ENCODE data around the gene ERC2. TPM values are rescaled to one million over a fixed set of nuclear protein-coding genes. Genes with fewer than 3 reads are reported as not detected.
A peak's percentile ranks its signal among the peaks of the same experiment; 100 is the strongest.

The ERC2 gene
- total RNA-seq, 1 donor from 2014 or later: 32.5 TPM

GRCh38 chr3:56136514-56136913, 331.8 kb downstream of the ERC2 start:
- TF ChIP-seq CTCF (IDR thresholded peaks at IDR 0.05; ENCODE audit: unreplicated experiment): no peak
- Mint-ChIP-seq H3K27me3 (no peaks in the 10 kb centered on the region), H3K4me3 (ENCODE audit: low read depth) (no peak overlapping the region), H3K4me1 (ENCODE audit: low read depth) (peaks cover 11% of the 10 kb centered on the region), H3K9me3 (ENCODE audit: low read depth) (peaks cover 3% of the 10 kb centered on the region), H3K36me3 (ENCODE audit: insufficient read depth) (peaks cover 5% of the 10 kb centered on the region), H3K27ac (no peak overlapping the region)
- no peak for DNase-seq (ENCODE audit: low spot score, unreplicated experiment)

DNA sequence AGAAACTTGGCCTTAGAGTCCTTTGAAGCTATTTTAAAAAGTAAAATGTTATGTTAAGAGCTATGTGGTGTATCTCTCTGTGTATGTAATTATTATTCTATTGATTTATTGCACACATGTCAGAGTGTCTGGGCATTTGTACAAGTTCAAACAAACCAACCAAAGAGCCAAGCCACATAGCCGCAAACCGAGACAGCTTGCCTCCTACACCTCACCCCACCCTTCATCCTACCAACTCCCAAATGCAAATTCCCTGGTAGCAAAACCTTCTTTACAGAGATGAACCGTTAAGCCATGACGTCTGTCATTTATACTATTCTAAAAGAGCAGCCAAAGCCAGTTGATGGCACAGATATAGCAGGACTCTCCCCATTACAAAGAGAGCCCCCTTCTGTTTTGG, 332.3 kb downstream of the ERC2 start:
- no peak for DNase-seq (ENCODE audit: low spot score, unreplicated experiment)
- H3K9me3 Mint-ChIP-seq (ENCODE audit: low read depth): peaks cover 3% of the 10 kb centered on the region
- peaks cover 5% of the 10 kb centered on the region for H3K36me3 Mint-ChIP-seq (ENCODE audit: insufficient read depth)
- no peak overlapping the region for H3K27ac Mint-ChIP-seq
- no peaks in the 10 kb centered on the region for H3K27me3 Mint-ChIP-seq
- peaks cover 17% of the 10 kb centered on the region for H3K4me1 Mint-ChIP-seq (ENCODE audit: low read depth)
- no peak for TF ChIP-seq CTCF (IDR thresholded peaks at IDR 0.05; ENCODE audit: unreplicated experiment)
- H3K4me3 Mint-ChIP-seq (ENCODE audit: low read depth): no peak overlapping the region

- Mint-ChIP-seq H3K4me3 (ENCODE audit: low read depth) (no peak overlapping the region), H3K9me3 (ENCODE audit: low read depth) (peaks cover under 1% of the 10 kb centered on the region), H3K27me3 (no peaks in the 10 kb centered on the region), H3K27ac (no peak overlapping the region), H3K4me1 (ENCODE audit: low read depth) (peaks cover 40% of the 10 kb centered on the region), H3K36me3 (ENCODE audit: insufficient read depth) (peaks cover 1% of the 10 kb centered on the region)
- no peak for DNase-seq (ENCODE audit: low spot score, unreplicated experiment)
- no peak for TF ChIP-seq CTCF (IDR thresholded peaks at IDR 0.05; ENCODE audit: unreplicated experiment)
These were observed 334.8 kb downstream of the ERC2 start for GRCh38 chr3:56133423-56133822.

GRCh38 chr3:56132762-56133161, 335.5 kb downstream of the ERC2 start:
- Mint-ChIP-seq H3K4me1 (ENCODE audit: low read depth) (peaks cover 42% of the 10 kb centered on the region), H3K9me3 (ENCODE audit: low read depth) (no peaks in the 10 kb centered on the region), H3K36me3 (ENCODE audit: insufficient read depth) (no peaks in the 10 kb centered on the region), H3K27ac (no peak overlapping the region), H3K4me3 (ENCODE audit: low read depth) (no peak overlapping the region), H3K27me3 (no peaks in the 10 kb centered on the region)
- TF ChIP-seq CTCF (IDR thresholded peaks at IDR 0.05; ENCODE audit: unreplicated experiment): no peak
- no peak for DNase-seq (ENCODE audit: low spot score, unreplicated experiment)

DNA sequence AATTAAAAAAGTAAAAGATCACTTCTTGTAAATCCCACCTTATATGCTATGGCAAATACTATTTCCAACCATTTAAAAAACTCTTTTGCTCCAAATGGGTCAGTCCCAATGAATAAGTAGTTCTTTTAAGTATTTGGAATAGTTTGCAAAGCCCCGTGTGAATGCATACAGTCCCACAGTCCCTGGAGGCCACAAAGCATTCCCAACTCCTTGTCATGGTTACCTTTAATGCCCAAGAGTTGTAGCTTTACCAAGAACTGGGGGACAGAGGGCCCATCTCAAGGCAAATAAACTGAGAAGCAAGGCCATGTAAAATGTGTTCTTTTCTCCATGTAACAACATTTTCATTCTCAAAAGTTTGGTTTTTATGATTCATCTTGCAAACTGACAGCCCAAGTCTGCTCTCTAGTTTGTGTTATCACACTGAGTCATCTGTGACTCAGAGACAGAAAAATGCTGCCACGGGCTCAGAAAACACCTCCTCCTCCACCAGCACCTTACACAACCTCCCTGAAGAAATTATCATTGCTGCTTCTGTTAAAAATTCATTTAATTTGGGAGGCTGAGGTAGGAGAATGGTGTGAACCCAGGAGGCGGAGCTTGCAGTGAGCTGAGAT, 336.2 kb downstream of the ERC2 start:
- H3K36me3 Mint-ChIP-seq (ENCODE audit: insufficient read depth): peaks cover under 1% of the 10 kb centered on the region
- DNase-seq (ENCODE audit: low spot score, unreplicated experiment): no peak
- H3K4me1 Mint-ChIP-seq (ENCODE audit: low read depth): peaks cover 42% of the 10 kb centered on the region
- no peak for TF ChIP-seq CTCF (IDR thresholded peaks at IDR 0.05; ENCODE audit: unreplicated experiment)
- no peak overlapping the region for H3K4me3 Mint-ChIP-seq (ENCODE audit: low read depth)
- no peaks in the 10 kb centered on the region for H3K27me3 Mint-ChIP-seq
- H3K9me3 Mint-ChIP-seq (ENCODE audit: low read depth): peaks cover 2% of the 10 kb centered on the region
- peak overlapping the region; percentile 29 for H3K27ac Mint-ChIP-seq
